ENCODE results near the gene OTOP3. TPM values are rescaled to one million over a fixed set of nuclear protein-coding genes. Genes with fewer than 3 reads are reported as not detected.

The OTOP3 gene, protein sequence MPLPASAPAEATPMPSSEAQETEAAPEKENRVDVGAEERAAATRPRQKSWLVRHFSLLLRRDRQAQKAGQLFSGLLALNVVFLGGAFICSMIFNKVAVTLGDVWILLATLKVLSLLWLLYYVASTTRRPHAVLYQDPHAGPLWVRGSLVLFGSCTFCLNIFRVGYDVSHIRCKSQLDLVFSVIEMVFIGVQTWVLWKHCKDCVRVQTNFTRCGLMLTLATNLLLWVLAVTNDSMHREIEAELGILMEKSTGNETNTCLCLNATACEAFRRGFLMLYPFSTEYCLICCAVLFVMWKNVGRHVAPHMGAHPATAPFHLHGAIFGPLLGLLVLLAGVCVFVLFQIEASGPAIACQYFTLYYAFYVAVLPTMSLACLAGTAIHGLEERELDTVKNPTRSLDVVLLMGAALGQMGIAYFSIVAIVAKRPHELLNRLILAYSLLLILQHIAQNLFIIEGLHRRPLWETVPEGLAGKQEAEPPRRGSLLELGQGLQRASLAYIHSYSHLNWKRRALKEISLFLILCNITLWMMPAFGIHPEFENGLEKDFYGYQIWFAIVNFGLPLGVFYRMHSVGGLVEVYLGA
- not detected in 2 replicates for total RNA-seq

DNA sequence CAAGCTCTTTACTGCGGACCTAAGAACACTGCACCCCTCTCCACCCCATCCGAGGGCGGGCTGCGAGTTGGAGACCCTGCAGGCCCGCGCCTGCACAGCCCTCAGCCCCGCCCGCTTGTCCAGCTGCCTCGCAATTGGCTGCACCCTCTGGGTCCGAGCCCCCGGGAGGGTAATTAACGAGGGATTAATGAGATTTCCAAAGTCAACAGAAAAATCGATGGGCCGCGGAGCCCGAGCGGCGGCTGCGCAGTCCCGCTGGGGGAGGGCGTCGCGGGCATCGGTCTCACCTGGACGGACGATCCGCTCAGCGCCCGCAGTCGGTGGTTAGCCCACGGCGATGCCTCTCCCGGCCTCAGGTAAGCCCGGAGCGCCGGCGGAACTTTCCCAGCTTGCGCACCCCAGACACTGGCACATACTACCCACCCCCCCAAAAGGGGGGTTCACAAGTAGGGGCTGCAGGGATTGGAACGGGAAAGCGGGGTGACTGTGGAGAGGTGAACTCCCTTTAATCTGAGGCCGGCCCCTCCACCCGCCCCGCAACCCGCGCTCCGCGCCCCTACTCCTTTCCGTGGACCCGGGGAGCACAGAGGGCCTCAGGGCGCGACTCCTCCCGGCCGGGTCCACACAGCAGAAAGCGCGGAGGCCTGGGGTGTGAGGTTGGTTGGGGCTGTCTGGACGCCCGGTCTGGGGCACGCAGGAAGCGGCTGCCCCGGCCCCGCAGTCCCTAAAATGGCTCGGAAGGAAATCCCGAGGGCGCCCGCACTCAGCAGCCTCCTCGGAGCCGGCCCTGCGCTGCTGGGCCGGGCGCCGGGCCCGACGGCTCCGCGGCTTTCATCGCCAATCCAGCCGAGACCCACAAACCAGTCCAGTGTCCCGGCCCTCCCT, at the start of gene OTOP3:
Gene OTOP3, plus strand, starts transcription at position 314 of the 885 bp plus-strand sequence. Its CDS starts 24 bp downstream, at position 338.

DNA sequence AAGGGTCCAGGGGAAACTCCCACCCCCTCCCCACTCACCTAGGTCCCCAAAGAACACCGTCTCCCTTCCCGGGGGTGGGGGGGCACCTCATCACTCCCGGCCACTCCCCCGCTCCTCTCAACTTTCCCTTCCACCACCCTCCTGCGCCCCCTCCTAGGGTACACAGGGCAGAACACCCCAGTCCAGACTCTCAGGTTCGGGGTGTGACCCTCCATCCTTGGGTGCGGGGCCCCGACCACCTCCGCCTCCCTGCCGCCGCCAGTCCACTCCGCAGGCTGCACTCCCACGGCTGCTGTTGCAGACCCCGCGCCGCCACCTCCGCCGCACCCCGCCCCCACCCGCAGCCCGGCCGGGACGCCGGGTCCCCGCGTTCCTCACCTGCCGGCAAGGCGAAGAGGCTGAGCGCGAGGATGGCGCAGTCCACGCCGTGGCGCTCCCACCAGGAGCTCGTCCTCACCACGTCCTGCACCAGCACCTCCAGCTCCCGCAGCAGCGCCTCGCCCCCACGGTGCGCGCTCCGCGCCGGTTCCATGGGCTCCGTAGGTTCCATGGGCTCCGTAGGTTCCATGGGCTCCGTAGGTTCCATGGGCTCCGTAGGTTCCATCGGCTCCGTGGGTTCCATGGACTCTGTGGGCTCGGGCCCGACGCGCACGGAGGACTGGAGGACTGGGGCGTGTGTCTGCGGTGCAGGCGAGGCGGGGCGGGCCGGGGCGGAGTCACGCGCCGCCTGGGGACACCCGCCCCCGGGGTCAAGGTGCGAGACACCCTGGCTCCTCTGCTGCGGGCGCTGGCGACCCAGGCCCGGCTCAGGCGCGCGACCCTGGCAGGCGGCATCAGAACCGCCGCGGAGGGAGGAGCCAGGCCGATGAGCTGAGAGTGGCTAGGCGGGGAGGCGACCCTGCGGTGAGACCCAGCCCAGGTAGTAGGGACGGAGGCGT, 42.5 kb upstream of the OTOP3 start, which contains the start of gene FADS6:
Gene FADS6, minus strand, starts transcription at position 660 of the 938 bp plus-strand sequence. Its CDS starts 38 bp downstream, at position 622.

DNA sequence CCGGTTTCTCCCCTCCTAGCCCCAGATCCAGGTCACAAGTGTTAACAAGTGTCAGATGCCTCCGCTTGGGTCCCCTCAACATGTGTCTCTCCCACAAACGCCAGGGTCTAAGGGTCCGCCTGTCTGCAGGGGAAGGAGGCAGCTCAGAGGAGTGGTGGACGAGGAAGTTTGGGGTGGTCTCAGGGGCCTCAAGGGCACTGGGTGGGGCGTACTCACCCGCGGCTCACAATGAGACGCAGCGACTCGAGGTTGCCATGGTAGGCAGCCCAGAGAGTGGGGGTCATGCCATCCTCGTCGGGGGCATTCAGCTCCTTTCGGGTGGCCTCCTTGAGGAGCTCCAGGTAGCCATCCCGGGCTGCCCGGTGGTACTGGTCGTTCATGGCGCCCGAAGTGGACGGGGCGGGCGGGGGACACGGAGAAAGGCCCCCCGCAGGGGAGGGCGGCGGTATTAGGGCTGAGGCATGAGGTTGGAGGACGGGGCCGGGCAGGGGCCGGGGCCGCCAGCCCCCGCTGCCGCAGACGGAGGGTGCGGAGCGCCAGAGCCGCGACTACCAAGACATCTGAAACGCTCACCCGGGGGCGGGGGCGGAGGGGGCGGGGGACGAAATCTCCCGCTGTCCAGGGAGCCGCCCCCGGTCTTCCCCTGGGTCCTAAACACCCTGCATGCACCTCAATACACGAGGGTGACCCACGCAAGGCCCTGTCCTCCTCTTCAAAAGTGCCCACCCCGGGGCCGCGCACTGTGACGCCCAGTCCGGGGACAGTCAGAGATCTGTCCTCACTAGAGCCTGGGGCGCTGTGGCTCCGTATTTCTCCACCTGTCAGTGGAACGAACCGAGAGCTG, 12.8 kb upstream of the OTOP3 start, which contains the start of gene USH1G:
Gene USH1G, minus strand, starts transcription at position 562 of the 844 bp plus-strand sequence. Its CDS starts 182 bp downstream, at position 380.

DNA sequence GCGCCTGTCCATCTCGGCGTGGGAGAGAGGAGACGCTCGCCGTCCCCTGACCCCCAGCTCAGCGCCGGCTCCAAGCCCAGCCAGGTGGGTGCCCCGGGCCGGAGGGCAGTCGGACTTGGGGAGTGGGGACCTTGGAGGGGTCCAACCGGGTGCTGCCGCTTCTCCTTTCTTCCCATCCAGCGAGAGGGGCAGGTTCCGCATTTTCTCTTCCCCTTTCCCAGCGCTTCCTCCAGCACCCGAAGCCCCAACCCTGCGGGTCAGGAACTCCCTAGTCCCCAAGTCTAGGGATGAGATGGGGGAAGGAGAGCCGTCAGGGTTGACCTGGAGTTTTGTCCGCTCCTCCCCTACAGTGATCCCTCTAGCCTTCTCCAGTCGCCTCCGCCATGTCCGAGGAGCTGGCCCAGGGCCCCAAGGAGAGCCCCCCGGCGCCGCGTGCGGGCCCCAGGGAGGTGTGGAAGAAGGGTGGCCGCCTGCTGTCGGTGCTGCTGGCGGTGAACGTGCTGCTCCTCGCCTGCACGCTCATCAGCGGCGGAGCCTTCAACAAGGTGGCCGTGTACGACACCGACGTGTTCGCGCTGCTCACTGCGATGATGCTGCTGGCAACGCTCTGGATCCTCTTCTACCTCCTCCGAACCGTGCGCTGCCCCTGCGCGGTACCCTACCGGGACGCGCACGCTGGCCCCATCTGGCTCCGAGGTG, 11.3 kb upstream of the OTOP3 start, which contains the start of gene OTOP2:
Gene OTOP2, plus strand, starts transcription at position 24 of the 699 bp plus-strand sequence. Its CDS starts 360 bp downstream, at position 384.

DNA sequence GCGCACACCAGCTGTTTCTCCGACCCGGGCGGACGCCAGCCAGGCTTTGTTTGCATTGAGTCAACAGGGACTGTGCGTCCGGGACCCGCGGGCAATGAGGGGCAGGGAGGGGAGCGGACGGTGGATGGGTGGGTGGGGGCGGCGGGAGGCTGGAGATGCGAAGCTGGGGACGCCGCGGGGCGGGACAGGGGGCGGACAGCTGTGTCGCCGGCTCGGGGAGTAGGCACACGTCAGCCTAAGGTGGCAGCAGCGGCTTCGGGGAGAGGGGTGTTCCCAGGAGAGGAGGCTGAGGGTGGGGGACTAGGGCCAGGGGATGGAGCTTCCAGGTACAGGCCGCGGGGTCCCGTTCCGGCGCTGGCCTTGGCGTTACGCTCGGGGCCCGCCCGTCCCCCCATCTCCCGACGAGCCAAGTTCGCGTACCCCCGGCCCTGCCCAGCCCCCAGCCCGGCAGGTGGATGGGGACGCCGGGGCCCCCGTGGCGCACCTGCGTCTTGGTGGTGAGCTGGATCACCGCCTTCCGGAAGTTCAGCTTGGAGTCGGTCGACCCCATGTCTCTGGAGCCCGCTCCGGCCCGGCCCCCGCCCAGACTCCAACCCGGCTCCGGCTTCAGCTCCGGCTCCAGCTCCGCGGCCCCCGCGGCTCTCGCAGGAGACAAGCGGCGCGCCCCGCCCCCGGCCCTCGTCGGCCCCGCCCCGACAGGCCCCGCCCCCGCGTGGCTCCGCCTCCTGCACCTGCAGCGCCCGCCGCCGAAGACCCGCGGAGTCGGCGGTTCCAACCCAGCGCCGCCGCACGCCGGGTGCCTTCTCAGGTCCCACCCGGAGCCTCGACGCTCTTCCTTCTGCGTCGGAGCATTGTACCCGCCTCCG, 36.6 kb downstream of the OTOP3 start, which contains the start of gene HID1:
Gene HID1, minus strand, starts transcription at position 653 of the 866 bp plus-strand sequence. Its CDS starts 103 bp downstream, at position 550.

DNA sequence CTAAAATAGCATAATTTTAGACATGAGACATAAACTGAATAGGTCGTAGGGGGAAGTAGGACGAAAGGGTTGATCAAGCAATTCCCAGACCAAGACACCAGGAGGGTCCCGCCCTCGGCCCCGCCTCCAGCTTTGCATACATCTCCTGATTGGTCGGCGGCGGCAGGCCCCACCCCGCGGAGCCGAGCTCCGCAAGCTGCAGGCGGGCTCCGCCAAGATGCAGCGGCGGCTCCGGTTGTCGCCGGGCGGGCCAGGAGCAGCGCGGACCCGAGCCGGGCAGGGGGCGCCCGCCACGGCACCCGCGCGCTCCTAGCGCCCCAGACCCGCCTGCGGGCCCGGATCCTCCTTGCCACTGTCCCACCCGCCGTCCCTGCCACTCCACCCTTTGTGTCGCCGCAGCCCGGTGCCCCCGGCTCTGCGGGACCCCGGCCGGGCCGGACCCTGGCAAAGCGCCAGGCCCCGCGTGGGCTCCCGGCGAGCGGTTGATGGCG, 51.8 kb downstream of the OTOP3 start, which contains the start of gene CDR2L:
Gene CDR2L, plus strand, starts transcription at position 215 of the 491 bp plus-strand sequence. CDS start 412 bp downstream, outside the sequence.

Other genes with a start within 250 kb of the OTOP3 start
- gene CD300LF, start 223.0 kb upstream of the OTOP3 start, total RNA-seq = not detected in 2 replicates
- gene RAB37, start 198.6 kb upstream of the OTOP3 start, total RNA-seq = 1.1 and 2.5 TPM in 2 replicates
- 22.6 and 30.1 TPM in 2 replicates for gene NHERF1, start 187.3 kb upstream of the OTOP3 start, total RNA-seq
- 36.7 and 41.0 TPM in 2 replicates for gene NAT9, start 159.6 kb upstream of the OTOP3 start, total RNA-seq
- under 0.01 TPM in 1 of 2 replicates, not detected in the other for gene GRIN2C, start 76.0 kb upstream of the OTOP3 start, total RNA-seq
- 16.6 and 19.6 TPM in 2 replicates for gene FDXR, start 62.9 kb upstream of the OTOP3 start, total RNA-seq
- gene FADS6, start 42.3 kb upstream of the OTOP3 start, total RNA-seq = not detected in 2 replicates
- gene USH1G, start 12.6 kb upstream of the OTOP3 start, total RNA-seq = not detected in 2 replicates
- not detected in 2 replicates for gene OTOP2, start 11.6 kb upstream of the OTOP3 start, total RNA-seq
- gene HID1, start 36.9 kb downstream of the OTOP3 start, total RNA-seq = 1.3 and 1.5 TPM in 2 replicates
- 11.2 and 11.9 TPM in 2 replicates for gene CDR2L, start 51.7 kb downstream of the OTOP3 start, total RNA-seq
- 27.0 and 30.6 TPM in 2 replicates for gene MRPL58, start 76.8 kb downstream of the OTOP3 start, total RNA-seq
- gene ATP5PD, start 111.1 kb downstream of the OTOP3 start, total RNA-seq = 371 and 373 TPM in 2 replicates
- 15.0 and 15.9 TPM in 2 replicates for gene KCTD2, start 111.3 kb downstream of the OTOP3 start, total RNA-seq
- 1.1 and 1.5 TPM in 2 replicates for gene SLC16A5, start 152.1 kb downstream of the OTOP3 start, total RNA-seq
- gene ARMC7, start 174.1 kb downstream of the OTOP3 start, total RNA-seq = 1.6 and 1.8 TPM in 2 replicates
- gene NT5C, start 195.8 kb downstream of the OTOP3 start, total RNA-seq = 33.4 and 44.3 TPM in 2 replicates
- 60.5 and 68.2 TPM in 2 replicates for gene JPT1, start 218.6 kb downstream of the OTOP3 start, total RNA-seq
- gene SUMO2, start 247.1 kb downstream of the OTOP3 start, total RNA-seq = 123 and 178 TPM in 2 replicates

All from aortic smooth muscle cell (primary cell).